Activated naive CD8-positive, alpha-beta T cell treated with anti-CD3 and anti-CD28 coated beads, Interleukin-2, amount 10 ng/mL, durations not matched to agents 7 days and 5 days (primary cell): ENCODE results near the gene ATF7IP. TPM values are rescaled to one million over a fixed set of nuclear protein-coding genes. Genes with fewer than 3 reads are reported as not detected.
"Not testable (repeated sequence)": the region's sequence is repeated elsewhere in the genome, so short reads cannot be mapped to it uniquely, and the experiment has no call there.

Experiments used
- ATAC-seq: fragments of 150-1000 bp; cut with Tn5 transposase; one replicate; pipeline ENCODE4 v1.10.0; 2021; ENCODE audit warnings: low read depth, moderate library complexity
- POLR2A ChIA-PET: fragments of 350-600 bp; sonication (Branson Sonifier 250); formaldehyde crosslinking; loops from one replicate; lab custom pipeline; 2021; ENCODE audit warnings: antibody characterized with exemption; lab: Charles Lee
- DNase-seq: peaks from one replicate; pipeline ENCODE4 v3.0.0; 2021
- H3K27ac Mint-ChIP-seq: one replicate; pipeline ENCODE4 v1.8.0; 2022; ENCODE audit warnings: mild to moderate bottlenecking, mixed read lengths
- H3K27me3 Mint-ChIP-seq: one replicate; pipeline ENCODE4 v1.8.0; 2022; ENCODE audit warnings: mild to moderate bottlenecking, moderate library complexity, mixed read lengths
- H3K36me3 Mint-ChIP-seq: one replicate; pipeline ENCODE4 v1.8.0; 2021; ENCODE audit warnings: mild to moderate bottlenecking, mixed read lengths
- H3K4me1 Mint-ChIP-seq: one replicate; pipeline ENCODE4 v1.8.0; 2021; ENCODE audit warnings: mixed read lengths
- H3K4me3 Mint-ChIP-seq: one replicate; pipeline ENCODE4 v1.8.0; 2022; ENCODE audit warnings: mild to moderate bottlenecking, moderate library complexity, mixed read lengths
- H3K9me3 Mint-ChIP-seq: one replicate; pipeline ENCODE4 v1.8.0; 2021; ENCODE audit warnings: mixed read lengths
- total RNA-seq, 2 experiments: library from RNA; stranded (reverse); gene quantifications; one replicate each; pipeline ENCODE4 v1.2.3, GENCODE V29; 2021

Gene ATF7IP, protein sequence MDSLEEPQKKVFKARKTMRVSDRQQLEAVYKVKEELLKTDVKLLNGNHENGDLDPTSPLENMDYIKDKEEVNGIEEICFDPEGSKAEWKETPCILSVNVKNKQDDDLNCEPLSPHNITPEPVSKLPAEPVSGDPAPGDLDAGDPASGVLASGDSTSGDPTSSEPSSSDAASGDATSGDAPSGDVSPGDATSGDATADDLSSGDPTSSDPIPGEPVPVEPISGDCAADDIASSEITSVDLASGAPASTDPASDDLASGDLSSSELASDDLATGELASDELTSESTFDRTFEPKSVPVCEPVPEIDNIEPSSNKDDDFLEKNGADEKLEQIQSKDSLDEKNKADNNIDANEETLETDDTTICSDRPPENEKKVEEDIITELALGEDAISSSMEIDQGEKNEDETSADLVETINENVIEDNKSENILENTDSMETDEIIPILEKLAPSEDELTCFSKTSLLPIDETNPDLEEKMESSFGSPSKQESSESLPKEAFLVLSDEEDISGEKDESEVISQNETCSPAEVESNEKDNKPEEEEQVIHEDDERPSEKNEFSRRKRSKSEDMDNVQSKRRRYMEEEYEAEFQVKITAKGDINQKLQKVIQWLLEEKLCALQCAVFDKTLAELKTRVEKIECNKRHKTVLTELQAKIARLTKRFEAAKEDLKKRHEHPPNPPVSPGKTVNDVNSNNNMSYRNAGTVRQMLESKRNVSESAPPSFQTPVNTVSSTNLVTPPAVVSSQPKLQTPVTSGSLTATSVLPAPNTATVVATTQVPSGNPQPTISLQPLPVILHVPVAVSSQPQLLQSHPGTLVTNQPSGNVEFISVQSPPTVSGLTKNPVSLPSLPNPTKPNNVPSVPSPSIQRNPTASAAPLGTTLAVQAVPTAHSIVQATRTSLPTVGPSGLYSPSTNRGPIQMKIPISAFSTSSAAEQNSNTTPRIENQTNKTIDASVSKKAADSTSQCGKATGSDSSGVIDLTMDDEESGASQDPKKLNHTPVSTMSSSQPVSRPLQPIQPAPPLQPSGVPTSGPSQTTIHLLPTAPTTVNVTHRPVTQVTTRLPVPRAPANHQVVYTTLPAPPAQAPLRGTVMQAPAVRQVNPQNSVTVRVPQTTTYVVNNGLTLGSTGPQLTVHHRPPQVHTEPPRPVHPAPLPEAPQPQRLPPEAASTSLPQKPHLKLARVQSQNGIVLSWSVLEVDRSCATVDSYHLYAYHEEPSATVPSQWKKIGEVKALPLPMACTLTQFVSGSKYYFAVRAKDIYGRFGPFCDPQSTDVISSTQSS
- 100 to 1,000 TPM; 149 to 172 TPM for total RNA-seq

DNA sequence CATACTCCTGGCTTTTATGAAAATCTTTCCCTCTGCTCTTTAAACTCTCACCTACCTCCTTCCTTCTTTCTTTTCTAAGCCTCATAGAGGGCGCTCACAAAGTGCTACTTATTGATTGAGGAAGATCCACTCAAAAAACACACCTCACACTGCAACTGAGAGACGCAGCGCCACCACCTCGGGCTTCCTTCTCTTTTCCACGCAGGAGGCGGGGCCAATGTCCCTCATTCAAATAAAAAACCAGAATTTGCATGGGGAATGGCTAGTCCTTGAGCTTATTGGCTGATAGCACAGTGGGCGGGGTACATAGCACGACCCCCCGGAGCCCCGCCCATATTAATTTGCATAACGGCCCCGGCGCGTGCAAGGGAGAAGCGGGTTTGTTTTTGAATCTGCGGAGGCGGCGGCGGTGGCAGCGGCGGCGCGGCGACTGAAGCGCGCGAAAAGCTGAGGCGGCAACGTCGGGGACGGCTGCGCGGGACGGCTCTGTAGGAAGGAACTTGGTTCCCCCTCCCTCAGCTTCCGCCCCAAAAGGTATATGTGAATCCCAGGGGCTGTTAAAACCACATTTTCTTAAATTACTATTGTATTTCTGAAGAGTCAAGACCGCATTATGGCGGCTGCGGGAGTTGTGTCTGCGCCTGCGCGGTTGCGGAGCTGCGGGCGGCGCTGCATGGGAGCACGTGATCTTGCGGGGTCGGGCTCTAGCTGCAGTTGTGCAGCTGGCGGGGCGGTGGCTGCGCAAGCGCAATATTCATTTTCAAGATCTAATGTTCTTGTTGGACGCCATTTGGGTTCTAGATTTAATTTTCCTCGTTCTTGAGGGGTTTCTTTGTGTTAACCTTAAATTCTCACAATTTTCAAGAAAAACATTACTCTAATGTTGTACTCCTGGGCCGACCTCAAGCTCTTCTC, at the start of gene ATF7IP:
TSS of gene ATF7IP (plus strand) at position 389 of the 915 bp plus-strand sequence. CDS start 58,234 bp downstream, outside the sequence.
- H3K27me3 Mint-ChIP-seq = no peaks in the 10 kb centered on the region
- ATAC-seq = peak; percentile 88
- H3K36me3 Mint-ChIP-seq = peaks cover 19% of the 10 kb centered on the region
- peak within 1 kb of the TSS; percentile 85 for H3K4me3 Mint-ChIP-seq
- POLR2A ChIA-PET = interaction anchor here (0.5 to 2.6 kb wide), 25 partner anchors 15 to 1649 kb away, joined by 3 to 97 read pairs (median 6); a partner anchor contains a TSS
- DNase-seq = peak; percentile 97
- H3K9me3 Mint-ChIP-seq = peaks cover 2% of the 10 kb centered on the region
- peaks cover 19% of the 10 kb centered on the region for H3K4me1 Mint-ChIP-seq
- peak within 1 kb of the TSS; percentile 97 for H3K27ac Mint-ChIP-seq

DNA sequence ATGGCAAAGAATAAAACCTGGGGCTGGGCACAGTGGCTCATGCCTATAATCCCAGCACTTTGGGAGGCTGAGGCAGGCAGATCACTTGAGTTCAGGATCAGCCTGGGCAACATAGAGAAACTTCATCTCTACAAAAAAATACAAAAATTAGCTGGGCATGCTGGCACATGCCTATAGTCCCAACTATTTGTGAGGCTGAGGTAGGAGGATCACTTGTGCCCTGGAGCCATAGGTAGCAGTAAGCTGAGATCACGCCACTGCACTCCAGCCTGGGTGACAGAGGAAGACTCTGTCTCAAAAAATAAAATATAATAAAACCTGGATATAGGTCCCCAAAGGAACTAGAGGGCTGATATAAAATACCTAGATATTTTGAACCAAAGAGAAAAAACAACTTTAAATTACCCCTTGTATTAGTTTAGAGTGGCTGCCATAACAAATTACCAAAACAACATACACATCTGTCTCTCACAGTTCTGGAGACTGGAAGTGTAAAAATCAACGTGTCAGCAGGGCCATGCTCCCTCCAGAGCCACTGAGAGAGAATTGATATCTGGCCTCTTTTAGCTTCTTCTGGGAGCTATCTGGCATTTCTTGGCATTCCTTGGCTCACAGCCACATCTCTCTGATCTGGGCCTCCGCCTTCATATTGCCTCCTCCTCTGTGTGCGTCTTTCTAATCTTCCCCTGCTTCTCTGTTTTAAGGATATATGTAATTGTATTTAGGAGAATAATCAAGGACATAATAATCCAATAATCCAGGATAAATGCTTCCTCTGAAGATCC, 47.9 kb upstream of the ATF7IP start:
- Mint-ChIP-seq H3K4me3 (no peak overlapping the region), H3K27me3 (no peaks in the 10 kb centered on the region), H3K4me1 (no peaks in the 10 kb centered on the region), H3K36me3 (no peaks in the 10 kb centered on the region), H3K27ac (no peak overlapping the region), H3K9me3 (peaks cover 3% of the 10 kb centered on the region)
- no peak for ATAC-seq
- POLR2A ChIA-PET = no interaction called here
- DNase-seq = no peak

DNA sequence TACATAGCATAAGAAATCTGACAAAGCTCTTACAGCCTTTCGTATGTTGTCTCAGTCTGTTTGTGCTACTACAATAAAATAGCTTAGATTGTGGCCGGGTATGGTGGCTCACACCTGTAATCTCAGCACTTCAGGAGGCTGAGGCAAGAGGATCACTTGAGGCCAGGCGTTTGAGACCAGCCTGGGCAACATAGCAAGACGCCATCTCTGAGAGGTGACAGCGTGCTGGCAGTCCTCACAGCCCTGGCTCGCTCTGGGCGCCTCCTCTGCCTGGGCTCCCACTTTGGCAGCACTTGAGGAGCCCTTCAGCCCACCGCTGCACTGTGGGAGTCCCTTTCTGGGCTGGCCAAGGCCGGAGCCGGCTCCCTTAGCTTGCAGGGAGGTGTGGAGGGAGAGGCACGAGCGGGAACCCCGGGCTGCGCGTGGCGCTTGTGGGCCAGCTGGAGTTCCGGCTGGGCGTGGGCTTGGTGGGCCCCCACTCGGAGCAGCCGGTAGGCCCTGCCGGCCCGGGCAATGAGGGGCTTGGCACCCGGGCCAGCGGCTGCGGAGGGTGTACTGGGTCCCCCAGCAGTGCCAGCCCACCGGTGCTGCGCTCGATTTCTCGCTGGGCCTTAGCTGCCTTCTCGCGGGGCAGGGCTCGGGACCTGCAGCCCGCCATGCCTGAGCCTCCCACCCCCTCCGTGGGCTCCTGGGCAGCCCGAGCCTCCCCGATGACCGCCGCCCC, 45.6 kb upstream of the ATF7IP start:
- ATAC-seq, H3K27me3 Mint-ChIP-seq, H3K4me1 Mint-ChIP-seq, H3K36me3 Mint-ChIP-seq, DNase-seq, H3K4me3 Mint-ChIP-seq, H3K27ac Mint-ChIP-seq, H3K9me3 Mint-ChIP-seq: not testable (repeated sequence)
- POLR2A ChIA-PET = interaction anchor here (0.7 kb wide), 1 partner anchor 46 kb away, joined by 6 read pairs; the partner anchor contains the start of gene ATF7IP

DNA sequence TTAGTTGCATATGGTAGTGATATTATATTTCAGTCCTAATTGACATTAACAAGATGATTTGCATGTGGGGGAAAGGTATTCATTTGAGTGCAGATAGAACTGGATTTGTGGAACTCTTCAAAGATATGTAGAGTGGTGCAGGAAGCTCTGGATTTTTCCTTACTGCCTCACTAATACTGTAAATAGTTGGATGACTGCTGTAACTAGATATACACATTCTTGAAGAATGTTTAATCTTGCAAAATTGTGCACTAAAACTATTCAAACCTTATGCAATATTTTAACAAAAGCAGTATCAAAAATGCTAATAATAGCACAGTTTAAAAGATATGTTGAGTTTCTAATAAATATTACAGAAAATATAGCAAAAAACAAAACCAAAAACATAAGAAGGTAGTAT, 43.1 kb upstream of the ATF7IP start:
- ATAC-seq (no peak), DNase-seq (no peak)
- no peaks in the 10 kb centered on the region for H3K27me3 Mint-ChIP-seq
- H3K36me3 Mint-ChIP-seq = no peaks in the 10 kb centered on the region
- peaks cover 3% of the 10 kb centered on the region for H3K9me3 Mint-ChIP-seq
- no peak overlapping the region for H3K27ac Mint-ChIP-seq
- H3K4me3 Mint-ChIP-seq = no peak overlapping the region
- no peaks in the 10 kb centered on the region for H3K4me1 Mint-ChIP-seq
- POLR2A ChIA-PET = no interaction called here

DNA sequence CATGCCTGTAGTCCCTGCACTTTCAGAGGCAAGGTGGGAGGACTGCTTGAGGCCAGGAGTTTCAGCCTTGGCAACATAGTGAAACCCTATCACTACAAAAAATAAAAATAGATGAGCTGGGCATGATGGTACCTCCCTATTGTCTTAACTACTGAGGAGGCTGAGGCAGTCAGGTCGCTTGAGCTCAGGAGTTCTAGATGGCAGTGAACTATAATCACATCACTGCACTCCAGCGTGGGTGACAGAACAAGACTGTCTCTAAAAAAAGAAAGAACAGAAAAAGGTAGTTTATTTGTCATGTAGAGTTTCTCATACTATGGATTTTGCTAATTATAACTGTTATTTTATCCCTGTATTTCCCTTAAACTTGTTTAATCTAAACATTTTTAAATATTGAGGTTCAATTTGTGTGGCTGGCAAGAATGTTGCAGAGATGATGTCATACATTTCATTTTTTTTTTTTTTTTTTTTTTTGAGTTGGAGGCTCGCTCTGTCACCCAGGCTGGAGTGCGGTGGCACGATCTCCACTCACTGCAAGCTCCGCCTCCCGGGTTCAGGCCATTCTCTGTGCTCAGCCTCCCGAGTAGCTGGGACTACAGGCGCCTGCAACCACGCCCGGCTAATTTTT, 39.7 kb upstream of the ATF7IP start:
- H3K4me3 Mint-ChIP-seq = no peak overlapping the region
- no peak overlapping the region for H3K27ac Mint-ChIP-seq
- ATAC-seq = no peak
- POLR2A ChIA-PET = no interaction called here
- peaks cover 7% of the 10 kb centered on the region for H3K9me3 Mint-ChIP-seq
- H3K4me1 Mint-ChIP-seq = no peaks in the 10 kb centered on the region
- no peaks in the 10 kb centered on the region for H3K27me3 Mint-ChIP-seq
- no peak for DNase-seq
- no peaks in the 10 kb centered on the region for H3K36me3 Mint-ChIP-seq

DNA sequence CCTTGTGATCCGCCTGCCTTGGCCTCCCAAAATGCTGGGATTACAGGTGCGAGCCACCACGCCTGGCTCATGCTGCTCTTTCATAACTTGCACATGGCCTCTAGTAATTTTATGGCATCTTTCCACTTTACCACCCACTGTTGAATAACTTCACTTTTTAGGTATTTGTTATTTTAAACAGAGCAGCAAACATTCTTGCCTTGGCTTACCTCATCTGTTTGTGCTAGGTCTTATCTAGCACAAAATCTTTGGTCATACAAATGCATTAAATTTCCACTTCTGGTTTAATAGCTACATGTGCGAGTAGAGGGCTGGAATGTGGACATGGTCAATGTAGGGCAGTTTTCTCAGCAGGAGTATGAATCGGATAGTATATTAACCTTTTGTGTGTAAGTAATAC, 38.8 kb upstream of the ATF7IP start:
- Mint-ChIP-seq H3K36me3 (no peaks in the 10 kb centered on the region), H3K4me3 (no peak overlapping the region), H3K27me3 (no peaks in the 10 kb centered on the region), H3K4me1 (no peaks in the 10 kb centered on the region), H3K27ac (no peak overlapping the region), H3K9me3 (peaks cover 9% of the 10 kb centered on the region)
- DNase-seq = no peak
- no peak for ATAC-seq
- POLR2A ChIA-PET = no interaction called here

DNA sequence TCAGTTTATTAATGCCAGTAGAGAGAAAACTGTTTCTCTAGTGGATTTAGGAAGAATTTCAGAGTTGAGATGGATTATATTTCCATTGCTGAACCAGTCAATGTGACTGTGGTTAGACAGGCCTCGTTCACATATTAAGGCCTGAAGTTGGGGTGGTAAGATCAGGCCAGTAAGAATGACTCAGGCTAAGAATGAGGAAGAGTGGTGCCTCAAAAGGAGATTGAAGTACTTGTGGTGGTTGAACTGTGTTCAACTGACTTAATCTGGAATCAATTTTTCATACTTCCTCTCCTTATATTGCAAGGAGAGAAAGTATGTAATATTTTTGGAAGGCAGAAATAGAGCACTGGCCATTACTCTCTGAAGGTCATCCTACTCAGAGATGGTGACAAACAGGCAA, 37.8 kb upstream of the ATF7IP start:
- ATAC-seq (no peak), DNase-seq (no peak)
- H3K36me3 Mint-ChIP-seq = no peaks in the 10 kb centered on the region
- POLR2A ChIA-PET = no interaction called here
- H3K9me3 Mint-ChIP-seq = peaks cover 12% of the 10 kb centered on the region
- H3K4me3 Mint-ChIP-seq = no peak overlapping the region
- no peaks in the 10 kb centered on the region for H3K27me3 Mint-ChIP-seq
- H3K4me1 Mint-ChIP-seq = no peaks in the 10 kb centered on the region
- no peak overlapping the region for H3K27ac Mint-ChIP-seq

DNA sequence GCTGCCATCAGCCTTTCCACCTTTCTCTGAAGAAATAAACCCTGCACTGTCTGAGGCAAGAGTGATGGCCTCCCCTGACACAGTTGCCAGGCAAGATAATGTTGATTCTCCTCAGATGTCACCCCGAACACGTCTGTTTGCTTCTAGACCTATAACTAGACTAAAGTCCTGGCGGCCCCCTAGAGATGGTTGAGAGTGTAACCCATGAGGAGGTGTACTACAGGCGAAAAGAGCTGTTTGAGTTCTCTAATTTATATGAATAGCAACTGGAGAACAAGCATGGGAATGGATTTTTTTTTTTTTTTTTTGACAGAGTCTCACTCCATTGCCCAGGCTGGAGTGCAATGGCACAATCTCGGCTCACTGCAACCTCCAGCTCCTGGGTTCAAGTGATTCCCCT, 33.0 kb upstream of the ATF7IP start:
- ATAC-seq = no peak
- Mint-ChIP-seq H3K36me3 (peaks cover 2% of the 10 kb centered on the region), H3K27ac (no peak overlapping the region), H3K9me3 (peaks cover 20% of the 10 kb centered on the region), H3K27me3 (no peaks in the 10 kb centered on the region), H3K4me3 (no peak overlapping the region), H3K4me1 (no peaks in the 10 kb centered on the region)
- POLR2A ChIA-PET = no interaction called here
- no peak for DNase-seq

DNA sequence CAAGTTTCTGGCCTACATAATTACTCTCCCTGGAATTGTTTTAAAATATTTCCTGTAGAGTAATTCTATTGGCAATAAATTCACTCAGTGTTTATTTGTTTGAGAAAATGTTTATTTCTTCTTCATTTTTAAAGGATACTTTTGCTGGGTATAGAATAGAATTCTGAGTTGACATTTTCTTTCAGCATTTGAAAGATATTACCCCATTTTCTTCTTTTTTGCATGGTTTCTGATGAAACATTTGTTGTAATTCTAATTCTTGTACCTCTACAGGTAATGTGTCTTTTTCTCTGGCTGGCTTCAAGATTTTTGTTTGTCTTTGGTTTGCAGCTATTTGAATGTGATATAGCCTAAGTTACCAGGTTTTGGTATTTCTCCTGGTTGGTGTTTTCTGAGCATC, 25.1 kb upstream of the ATF7IP start:
- H3K36me3 Mint-ChIP-seq = peaks cover 6% of the 10 kb centered on the region
- H3K9me3 Mint-ChIP-seq = peaks cover 27% of the 10 kb centered on the region
- H3K4me1 Mint-ChIP-seq = no peaks in the 10 kb centered on the region
- H3K4me3 Mint-ChIP-seq = no peak overlapping the region
- POLR2A ChIA-PET = no interaction called here
- no peaks in the 10 kb centered on the region for H3K27me3 Mint-ChIP-seq
- DNase-seq (no peak), ATAC-seq (no peak)
- no peak overlapping the region for H3K27ac Mint-ChIP-seq

DNA sequence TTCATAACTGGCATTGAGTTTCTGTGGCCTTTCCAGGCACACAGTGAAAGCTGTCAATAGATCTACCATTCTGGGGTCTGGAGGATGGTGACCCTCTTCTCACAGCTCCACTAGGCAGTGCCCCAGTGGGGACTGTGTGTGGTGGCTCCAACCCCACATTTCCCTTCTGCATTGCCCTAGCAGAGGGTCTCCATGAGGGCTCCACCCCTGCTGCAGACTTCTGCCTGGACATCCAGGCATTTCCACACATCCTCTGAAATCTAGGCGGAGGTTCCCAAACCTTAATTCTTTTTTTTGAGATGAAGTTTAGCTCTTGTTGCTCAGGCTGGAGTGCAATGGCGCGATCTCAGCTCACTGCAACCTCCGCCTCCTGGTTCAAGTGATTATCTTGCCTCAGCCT, 14.0 kb upstream of the ATF7IP start:
- DNase-seq, H3K4me1 Mint-ChIP-seq, H3K36me3 Mint-ChIP-seq, H3K4me3 Mint-ChIP-seq, POLR2A ChIA-PET, ATAC-seq, H3K27me3 Mint-ChIP-seq, H3K27ac Mint-ChIP-seq: not testable (repeated sequence)
- H3K9me3 Mint-ChIP-seq = peaks cover 24% of the 10 kb centered on the region

DNA sequence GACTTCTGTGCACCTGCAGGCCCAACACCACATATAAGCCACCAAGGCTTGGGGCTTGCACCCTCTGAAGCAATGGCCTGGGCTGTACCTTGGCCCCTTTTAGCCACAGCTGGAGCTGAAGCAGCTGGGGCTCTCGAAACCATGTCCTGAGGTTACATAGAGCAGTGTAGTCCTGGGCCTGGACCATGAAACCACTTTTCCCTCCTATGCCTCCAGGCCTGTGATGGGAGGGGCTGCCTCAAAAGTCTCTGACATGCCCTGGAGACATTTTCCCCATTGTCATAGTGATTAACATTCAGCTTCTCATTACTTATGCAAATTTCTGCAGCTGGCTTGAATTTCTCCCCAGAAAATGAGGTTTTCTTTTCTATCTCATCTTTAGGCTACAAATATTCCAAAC, 13.4 kb upstream of the ATF7IP start:
- DNase-seq, H3K4me1 Mint-ChIP-seq, H3K27me3 Mint-ChIP-seq, H3K36me3 Mint-ChIP-seq, POLR2A ChIA-PET, ATAC-seq, H3K4me3 Mint-ChIP-seq, H3K27ac Mint-ChIP-seq: not testable (repeated sequence)
- H3K9me3 Mint-ChIP-seq = peaks cover 24% of the 10 kb centered on the region
